ENCODE results near the gene LIN7C.

GRCh38 chr11:27470166-27470565 is 36.4 kb downstream of the LIN7C start:
- no peak for TF ChIP-seq ZBTB8A (CRISPR knock-in tag; IDR thresholded peaks at IDR 0.05; ENCODE audit: borderline replicate concordance, low read depth)
- no peak for TF ChIP-seq MTA3 (CRISPR knock-in tag; IDR thresholded peaks at IDR 0.05)
- TF ChIP-seq ZNF678 (CRISPR knock-in tag; IDR thresholded peaks at IDR 0.05): no peak
- no peak for TF ChIP-seq ZNF549 (CRISPR knock-in tag; IDR thresholded peaks at IDR 0.05)
- no peak for TF ChIP-seq CBX2 (IDR thresholded peaks at IDR 0.05; ENCODE audit: low read depth, low read length)
- TF ChIP-seq CBX2 (CRISPR knock-in tag; IDR thresholded peaks at IDR 0.05; ENCODE audit: low read depth): no peak
- no peak for TF ChIP-seq NFIC (IDR thresholded peaks at IDR 0.05; ENCODE audit: low read length)
- no peak for TF ChIP-seq CTCF (CRISPR knock-in tag; IDR thresholded peaks at IDR 0.05)
- TF ChIP-seq EED (CRISPR knock-in tag; IDR thresholded peaks at IDR 0.05): no peak
- no peak for TF ChIP-seq ZNF513 (CRISPR knock-in tag; conservative IDR thresholded peaks at IDR 0.05)
- no peak for TF ChIP-seq DNMT1 (CRISPR knock-in tag; IDR thresholded peaks at IDR 0.05)
- TF ChIP-seq ZNF232 (CRISPR knock-in tag; IDR thresholded peaks at IDR 0.05; ENCODE audit: borderline replicate concordance): no peak
